Epidermal melanocyte (primary cell): ENCODE measurements around the gene CNKSR1.

Experiments
- DNase-seq: peaks from one replicate; pipeline ENCODE4 v3.0.0; 2011; ENCODE audit warnings: low spot score; ENCODE audit not compliant: insufficient read length

Gene CNKSR1

GRCh38 chr1:26184086-26184485, 6.8 kb downstream of the CNKSR1 start:
- no peak for DNase-seq

- DNase-seq: no peak
These were observed 7.6 kb downstream of the CNKSR1 start for GRCh38 chr1:26184883-26185282.

GRCh38 chr1:26187882-26188281, 10.6 kb downstream of the CNKSR1 start:
- DNase-seq: no peak

GRCh38 chr1:26188477-26188876, 11.2 kb downstream of the CNKSR1 start:
- DNase-seq: peak; percentile 9

GRCh38 chr1:26189331-26189730, 12.0 kb downstream of the CNKSR1 start:
- peak; percentile 8 for DNase-seq

- DNase-seq: peak; percentile 13
These were observed 12.5 kb downstream of the CNKSR1 start for GRCh38 chr1:26189751-26190275.

GRCh38 chr1:26190373-26190987, 13.2 kb downstream of the CNKSR1 start, which contains the start of gene CATSPER4:
CATSPER4 (plus strand) TSS chr1:26190602; CDS start chr1:26190628, 26 bp downstream.
- DNase-seq: peak; percentile 21

GRCh38 chr1:26191739-26192138, 14.4 kb downstream of the CNKSR1 start:
- DNase-seq: no peak

- DNase-seq: no peak
These were observed 18.5 kb downstream of the CNKSR1 start for GRCh38 chr1:26195805-26196204.

GRCh38 chr1:26197301-26197700, 20.0 kb downstream of the CNKSR1 start:
- DNase-seq: no peak

- DNase-seq: no peak
These were observed 20.5 kb downstream of the CNKSR1 start for GRCh38 chr1:26197813-26198212.

GRCh38 chr1:26200413-26200812, 23.1 kb downstream of the CNKSR1 start:
- no peak for DNase-seq

- no peak for DNase-seq
These were observed 26.5 kb downstream of the CNKSR1 start for GRCh38 chr1:26203642-26204318.

- DNase-seq: no peak
These were observed 33.0 kb downstream of the CNKSR1 start for GRCh38 chr1:26210147-26210870.

GRCh38 chr1:26212726-26213125, 35.4 kb downstream of the CNKSR1 start:
- DNase-seq: no peak

GRCh38 chr1:26213335-26213905, 36.1 kb downstream of the CNKSR1 start:
- DNase-seq: no peak

- no peak for DNase-seq
These were observed 38.0 kb downstream of the CNKSR1 start for GRCh38 chr1:26215246-26215645.

- DNase-seq: no peak
These were observed 41.7 kb downstream of the CNKSR1 start for GRCh38 chr1:26218906-26219494.

- no peak for DNase-seq
These were observed 43.1 kb downstream of the CNKSR1 start for GRCh38 chr1:26220199-26220912.

- no peak for DNase-seq
These were observed 43.8 kb downstream of the CNKSR1 start for GRCh38 chr1:26221094-26221493.

- no peak for DNase-seq
These were observed 47.3 kb downstream of the CNKSR1 start for GRCh38 chr1:26224606-26225005.
